PC-9 (cell line): ENCODE results near the gene ADAMTSL5. TPM values are rescaled to one million over a fixed set of nuclear protein-coding genes. Genes with fewer than 3 reads are reported as not detected.

ENCODE experiments used
- BruUV-seq: library from RNA; stranded (reverse); fragments of 400-500 nt; replicated peaks from 2 replicates; lab custom pipeline; 2021; lab: Mats Ljungman, UMichigan
- CTCF ChIA-PET: fragments of 300-600 bp; sonication (Branson Sonifier 250); formaldehyde crosslinking; loops from one replicate; lab custom pipeline; 2022; ENCODE audit warnings: antibody characterized with exemption; lab: Charles Lee
- POLR2A ChIA-PET: fragments of 300-600 bp; sonication (Branson Sonifier 250); formaldehyde crosslinking; loops from one replicate; lab custom pipeline; 2022; ENCODE audit warnings: antibody characterized with exemption; ENCODE audit not compliant: unreplicated experiment; lab: Charles Lee
- DNase-seq, 2 experiments: peaks; one replicate each; pipeline versions ENCODE4 v3.0.0 to v3.0.0-alpha.2; 2015 to 2022; ENCODE audit warnings: mixed read lengths in 1 of 2
- H2AFZ ChIP-seq: fragments of 200-600 bp; sonication (generic); 2 replicates; pipeline ENCODE4 v1.8.1; 2017; ENCODE audit warnings: antibody characterized with exemption
- H3F3A ChIP-seq: fragments of 200-600 bp; sonication (generic); 2 replicates; pipeline ENCODE4 v1.8.1; 2017; ENCODE audit warnings: antibody characterized with exemption, mild to moderate bottlenecking, low read depth; ENCODE audit not compliant: insufficient read depth
- H3K27ac ChIP-seq: fragments of 200-600 bp; sonication (generic); 2 replicates; pipeline ENCODE4 v1.6.1; 2016; ENCODE audit warnings: mixed run types
- H3K27me3 ChIP-seq: fragments of 200-600 bp; sonication (generic); 2 replicates; pipeline ENCODE4 v1.6.1; 2016; ENCODE audit warnings: low read depth, mixed run types; ENCODE audit not compliant: insufficient read depth
- H3K36me3 ChIP-seq: fragments of 200-600 bp; sonication (generic); 2 replicates; pipeline ENCODE4 v1.6.1; 2016; ENCODE audit warnings: low read depth, mixed run types
- H3K4me1 ChIP-seq: fragments of 200-600 bp; sonication (generic); replicated peaks from 2 replicates; pipeline ENCODE4 v1.6.1; 2016; ENCODE audit warnings: mixed run types; ENCODE audit not compliant: insufficient read depth
- H3K4me2 ChIP-seq: fragments of 200-600 bp; sonication (generic); 2 replicates; pipeline ENCODE4 v1.6.1; 2017; ENCODE audit warnings: mixed run types
- H3K4me3 ChIP-seq: fragments of 200-600 bp; sonication (generic); 2 replicates; pipeline ENCODE4 v1.6.1; 2016; ENCODE audit warnings: mixed run types
- H3K79me2 ChIP-seq: fragments of 200-600 bp; sonication (generic); 2 replicates; pipeline ENCODE4 v1.6.1; 2017; ENCODE audit warnings: low read depth, mixed run types
- H3K9me2 ChIP-seq: fragments of 200-600 bp; sonication (generic); 2 replicates; pipeline ENCODE4 v1.8.1; 2017; ENCODE audit warnings: mild to moderate bottlenecking; ENCODE audit not compliant: insufficient read depth
- H3K9me3 ChIP-seq: fragments of 200-600 bp; sonication (generic); 2 replicates; pipeline ENCODE4 v1.8.1; 2016; ENCODE audit warnings: low read depth; ENCODE audit not compliant: insufficient read depth
- H4K20me1 ChIP-seq: fragments of 200-600 bp; sonication (generic); 2 replicates; pipeline ENCODE4 v1.8.1; 2017; ENCODE audit not compliant: insufficient read depth
- EZH2 ChIP-seq: fragments of 200-600 bp; sonication (generic); IDR thresholded peaks from 2 replicates; pipeline ENCODE4 v1.8.0; 2017; ENCODE audit warnings: antibody characterized with exemption, low read depth
- intact Hi-C: fragments of 100-400 bp; cut with micrococcal nuclease; formaldehyde crosslinking; loops from one replicate; pipeline ENCODE4 v1.10.0; 2022; ENCODE audit not compliant: unreplicated experiment
- total RNA-seq: library from RNA; stranded (reverse); gene quantifications from 2 replicates; pipeline ENCODE4 v1.2.3, GENCODE V29; 2021
- TF ChIP-seq, protein P1 (sequence below): fragments of 200-600 bp; sonication (generic); conservative IDR thresholded peaks from 2 replicates; pipeline ENCODE4 v1.6.1; 2017; ENCODE audit warnings: mixed run types, antibody characterized with exemption, mild to moderate bottlenecking, moderate library complexity

ADAMTSL5 gene
- total RNA-seq, 1 experiment from 2014 or later = 13.6 TPM

DNA sequence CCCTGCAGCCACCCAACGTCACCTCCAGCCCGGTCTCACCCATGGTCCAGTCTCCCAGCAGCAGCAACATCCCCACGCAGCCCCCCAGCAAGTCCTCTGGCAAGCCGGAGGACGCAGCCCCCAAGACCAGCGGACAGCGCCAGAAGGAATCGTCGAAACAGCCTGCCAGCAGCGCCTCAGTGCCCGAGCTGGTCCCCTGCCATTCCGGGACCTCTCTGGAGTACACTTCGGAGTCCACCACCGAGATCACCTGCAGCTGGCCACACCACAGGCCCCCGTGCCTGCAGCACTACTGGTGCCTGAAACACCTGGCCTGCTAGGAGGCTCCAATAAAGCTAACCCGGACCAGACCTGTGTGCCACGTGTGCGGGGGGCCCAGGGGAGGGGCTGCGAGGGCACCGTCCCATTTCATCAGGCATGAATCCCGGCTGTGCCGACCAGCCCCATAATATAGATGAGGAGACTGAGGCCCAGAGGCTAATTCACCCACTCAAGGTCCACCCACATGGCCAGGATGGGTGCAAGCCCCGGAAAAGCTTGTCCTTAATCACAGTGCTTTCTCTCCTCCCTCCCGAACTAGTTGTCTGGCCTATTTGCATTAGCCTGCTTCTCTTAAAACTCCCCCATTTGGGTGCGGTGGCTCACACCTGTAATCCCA is 15.1 kb downstream of the ADAMTSL5 start:
- TSS peak; percentile 39 for BruUV-seq
- H3K9me3 ChIP-seq = no peaks in the 10 kb centered on the region
- intact Hi-C loops = no loop called here
- no peaks in the 10 kb centered on the region for H4K20me1 ChIP-seq
- no peak overlapping the region for H3K4me2 ChIP-seq
- ChIA-PET CTCF (no interaction called here), POLR2A (no interaction called here)
- no peak overlapping the region for H3K4me3 ChIP-seq
- TF ChIP-seq, protein P1, sequence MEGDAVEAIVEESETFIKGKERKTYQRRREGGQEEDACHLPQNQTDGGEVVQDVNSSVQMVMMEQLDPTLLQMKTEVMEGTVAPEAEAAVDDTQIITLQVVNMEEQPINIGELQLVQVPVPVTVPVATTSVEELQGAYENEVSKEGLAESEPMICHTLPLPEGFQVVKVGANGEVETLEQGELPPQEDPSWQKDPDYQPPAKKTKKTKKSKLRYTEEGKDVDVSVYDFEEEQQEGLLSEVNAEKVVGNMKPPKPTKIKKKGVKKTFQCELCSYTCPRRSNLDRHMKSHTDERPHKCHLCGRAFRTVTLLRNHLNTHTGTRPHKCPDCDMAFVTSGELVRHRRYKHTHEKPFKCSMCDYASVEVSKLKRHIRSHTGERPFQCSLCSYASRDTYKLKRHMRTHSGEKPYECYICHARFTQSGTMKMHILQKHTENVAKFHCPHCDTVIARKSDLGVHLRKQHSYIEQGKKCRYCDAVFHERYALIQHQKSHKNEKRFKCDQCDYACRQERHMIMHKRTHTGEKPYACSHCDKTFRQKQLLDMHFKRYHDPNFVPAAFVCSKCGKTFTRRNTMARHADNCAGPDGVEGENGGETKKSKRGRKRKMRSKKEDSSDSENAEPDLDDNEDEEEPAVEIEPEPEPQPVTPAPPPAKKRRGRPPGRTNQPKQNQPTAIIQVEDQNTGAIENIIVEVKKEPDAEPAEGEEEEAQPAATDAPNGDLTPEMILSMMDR = no peak
- no peak for TF ChIP-seq EZH2
- H3K4me1 ChIP-seq = peaks cover 6% of the 10 kb centered on the region
- no peak overlapping the region for H2AFZ ChIP-seq
- no peak overlapping the region for H3K27ac ChIP-seq
- no peaks in the 10 kb centered on the region for H3F3A ChIP-seq
- DNase-seq = no peak
- H3K79me2 ChIP-seq = no peaks in the 10 kb centered on the region
- no peaks in the 10 kb centered on the region for H3K27me3 ChIP-seq
- no peaks in the 10 kb centered on the region for H3K36me3 ChIP-seq
- no peaks in the 10 kb centered on the region for H3K9me2 ChIP-seq

DNA sequence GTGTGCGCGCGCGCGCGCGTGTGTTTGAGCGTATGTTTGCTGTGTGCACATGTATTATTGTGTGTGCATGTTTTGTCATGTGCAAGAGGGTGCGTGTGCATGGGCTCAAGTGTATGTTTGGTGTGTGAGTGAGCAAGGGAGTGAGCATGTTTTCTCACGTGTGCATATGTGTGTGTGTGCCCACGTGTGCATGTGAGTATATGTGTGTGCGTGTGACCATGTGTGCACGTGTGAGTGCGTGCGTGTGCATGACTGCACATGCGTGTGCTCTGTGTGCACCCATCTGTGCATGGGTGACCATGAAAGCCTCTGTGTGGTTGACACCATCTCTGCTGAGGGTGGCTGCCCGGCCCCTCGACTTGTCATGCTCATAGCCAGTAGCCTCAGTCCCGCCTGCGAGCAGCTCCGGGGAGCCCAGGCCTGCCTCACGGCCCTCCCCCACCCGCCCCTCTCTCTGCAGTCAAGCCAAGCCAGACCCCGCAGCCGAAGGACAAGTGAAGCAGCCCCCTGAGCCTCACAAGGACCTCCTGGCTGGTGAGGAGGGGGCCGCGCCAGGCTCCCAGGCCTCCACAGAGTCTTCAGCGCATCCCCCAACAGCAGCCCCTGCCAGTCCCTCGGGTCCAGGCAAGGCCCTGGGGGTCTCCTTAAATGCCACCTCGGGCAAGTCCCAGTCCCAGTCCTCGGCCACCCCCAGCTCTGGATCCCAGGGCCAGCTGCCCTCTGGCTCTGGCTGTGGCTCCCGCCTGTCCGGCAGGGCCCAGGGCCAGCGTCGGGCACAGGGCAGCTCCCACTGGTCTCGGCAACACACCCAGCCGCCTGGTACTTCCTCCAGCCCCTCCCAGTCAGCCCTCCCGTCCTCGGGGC is 15.9 kb downstream of the ADAMTSL5 start:
- no peaks in the 10 kb centered on the region for H4K20me1 ChIP-seq
- CTCF ChIA-PET = no interaction called here
- no peak overlapping the region for H3K4me2 ChIP-seq
- intact Hi-C loops = no loop called here
- no peaks in the 10 kb centered on the region for H3K9me2 ChIP-seq
- H3K4me1 ChIP-seq = peaks cover 13% of the 10 kb centered on the region
- POLR2A ChIA-PET = no interaction called here
- H3K36me3 ChIP-seq = no peaks in the 10 kb centered on the region
- no peaks in the 10 kb centered on the region for H3K9me3 ChIP-seq
- no peak overlapping the region for H3K4me3 ChIP-seq
- DNase-seq = no peak
- no TSS peak for BruUV-seq
- H3K27ac ChIP-seq = no peak overlapping the region
- H2AFZ ChIP-seq = no peak overlapping the region
- TF ChIP-seq, protein P1 = no peak
- no peak for TF ChIP-seq EZH2
- H3K79me2 ChIP-seq = peaks cover 5% of the 10 kb centered on the region
- H3F3A ChIP-seq = no peaks in the 10 kb centered on the region
- H3K27me3 ChIP-seq = no peaks in the 10 kb centered on the region

DNA sequence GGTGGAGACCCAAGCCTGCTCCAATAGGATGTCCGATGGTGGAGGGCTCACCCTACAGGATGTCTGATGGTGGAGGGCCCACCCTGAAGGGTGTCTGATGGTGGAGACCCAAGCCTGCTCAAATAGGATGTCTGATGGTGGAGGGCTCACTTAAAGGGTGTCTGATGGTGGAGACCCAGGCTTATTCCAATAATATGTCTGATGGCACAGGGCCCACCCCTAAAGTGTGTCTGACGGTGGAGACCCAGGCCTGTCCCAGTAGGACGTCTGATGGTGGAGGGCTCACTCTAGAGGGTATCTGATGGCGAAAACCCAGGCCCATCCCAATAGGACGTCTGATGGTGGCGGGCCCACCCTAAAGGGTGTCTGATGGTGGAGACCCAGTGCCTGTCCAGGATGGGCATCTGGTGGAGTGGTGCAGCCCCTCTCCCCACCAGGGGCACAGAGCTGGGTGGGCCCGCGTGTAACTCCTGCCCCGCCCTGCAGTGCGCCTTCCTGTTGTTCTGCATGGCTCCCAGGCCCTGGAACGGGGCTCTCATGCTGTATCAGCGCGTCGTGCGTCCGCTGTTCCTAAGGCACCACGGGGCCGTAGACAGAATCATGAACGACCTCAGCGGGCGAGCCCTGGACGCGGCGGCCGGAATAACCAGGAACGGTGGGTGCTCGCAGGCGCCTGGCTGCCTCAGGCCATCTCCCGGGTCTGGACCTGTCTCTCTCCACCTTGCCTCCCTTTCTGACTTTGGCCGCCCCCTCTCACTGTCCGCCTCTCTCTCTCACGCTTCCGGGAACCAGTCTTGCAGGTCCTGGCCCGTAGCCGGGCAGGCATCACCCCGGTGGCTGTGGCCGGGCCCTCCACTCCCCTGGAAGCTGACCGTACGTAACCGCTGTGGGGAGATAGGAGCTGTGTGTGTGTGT is 16.8 kb downstream of the ADAMTSL5 start:
- no peak for TF ChIP-seq EZH2
- TF ChIP-seq, protein P1 = no peak
- Histone ChIP-seq H3K4me3 (no peak overlapping the region), H3K27ac (no peak overlapping the region), H3K9me3 (no peaks in the 10 kb centered on the region), H3K4me2 (no peak overlapping the region), H4K20me1 (no peaks in the 10 kb centered on the region), H3K27me3 (no peaks in the 10 kb centered on the region), H3K9me2 (no peaks in the 10 kb centered on the region), H3F3A (no peaks in the 10 kb centered on the region), H3K4me1 (peaks cover 13% of the 10 kb centered on the region), H3K36me3 (no peaks in the 10 kb centered on the region), H3K79me2 (peaks cover 11% of the 10 kb centered on the region), H2AFZ (no peak overlapping the region)
- DNase-seq = no peak
- intact Hi-C loops = no loop called here
- ChIA-PET POLR2A (no interaction called here), CTCF (no interaction called here)
- BruUV-seq = no TSS peak
